HEK293 (cell line): ENCODE data around the gene GGA1.

Experiments
- BCL11B ChIP-seq: fragments of 450-650 bp; formaldehyde crosslinking; IDR thresholded peaks from 2 replicates; pipeline ENCODE4 v1.5.1; 2016; ENCODE audit warnings: low read depth, missing biosample characterization, missing genetic modification characterization
- GLIS2 ChIP-seq: fragments of 450-650 bp; formaldehyde crosslinking; IDR thresholded peaks from 2 replicates; pipeline ENCODE4 v1.5.1; 2016; ENCODE audit warnings: missing biosample characterization, missing genetic modification characterization
- PRDM1 ChIP-seq: fragments of 450-650 bp; formaldehyde crosslinking; IDR thresholded peaks from 2 replicates; pipeline ENCODE4; 2016; ENCODE audit warnings: missing biosample characterization, missing genetic modification characterization
- SALL2 ChIP-seq: fragments of 450-650 bp; formaldehyde crosslinking; IDR thresholded peaks from 2 replicates; pipeline ENCODE4 v1.5.0; 2017; ENCODE audit warnings: missing biosample characterization, mild to moderate bottlenecking, missing genetic modification characterization, borderline replicate concordance
- ZBTB17 ChIP-seq: fragments of 450-650 bp; formaldehyde crosslinking; IDR thresholded peaks from 2 replicates; pipeline ENCODE4 v1.5.1; 2016; ENCODE audit warnings: missing biosample characterization, missing genetic modification characterization
- ZBTB48 ChIP-seq: fragments of 450-650 bp; formaldehyde crosslinking; IDR thresholded peaks from 2 replicates; pipeline ENCODE4 v1.5.1; 2016; ENCODE audit warnings: missing biosample characterization, missing genetic modification characterization
- ZBTB8A ChIP-seq: fragments of 450-650 bp; formaldehyde crosslinking; IDR thresholded peaks from 2 replicates; pipeline ENCODE4 v1.5.1; 2016; ENCODE audit warnings: missing biosample characterization, missing genetic modification characterization
- ZFHX2 ChIP-seq: fragments of 450-650 bp; formaldehyde crosslinking; conservative IDR thresholded peaks from 2 replicates; pipeline ENCODE4 v1.5.1; 2016; ENCODE audit warnings: missing biosample characterization, missing genetic modification characterization
- ZFP37 ChIP-seq: fragments of 450-650 bp; formaldehyde crosslinking; IDR thresholded peaks from 2 replicates; pipeline ENCODE4 v1.5.1; 2016; ENCODE audit warnings: missing biosample characterization, missing genetic modification characterization
- ZNF157 ChIP-seq: fragments of 450-650 bp; formaldehyde crosslinking; IDR thresholded peaks from 2 replicates; pipeline ENCODE4 v1.5.1; 2016; ENCODE audit warnings: missing biosample characterization, missing genetic modification characterization
- ZNF16 ChIP-seq: fragments of 450-650 bp; formaldehyde crosslinking; IDR thresholded peaks from 2 replicates; pipeline ENCODE4 v1.5.1; 2016; ENCODE audit warnings: low read depth, missing biosample characterization, missing genetic modification characterization
- ZNF175 ChIP-seq: fragments of 450-650 bp; formaldehyde crosslinking; IDR thresholded peaks from 2 replicates; pipeline ENCODE4 v1.5.1; 2016; ENCODE audit warnings: missing biosample characterization, missing genetic modification characterization
- ZNF350 ChIP-seq: fragments of 450-650 bp; formaldehyde crosslinking; IDR thresholded peaks from 2 replicates; pipeline ENCODE4 v1.5.0; 2017; ENCODE audit warnings: missing biosample characterization, mild to moderate bottlenecking, missing genetic modification characterization
- ZNF354C ChIP-seq: fragments of 450-650 bp; formaldehyde crosslinking; IDR thresholded peaks from 2 replicates; pipeline ENCODE4 v1.5.1; 2016; ENCODE audit warnings: missing biosample characterization, missing genetic modification characterization, low read depth, borderline replicate concordance
- ZNF366 ChIP-seq: fragments of 450-650 bp; formaldehyde crosslinking; conservative IDR thresholded peaks from 2 replicates; pipeline ENCODE4 v1.5.1; 2016; ENCODE audit warnings: missing biosample characterization, missing genetic modification characterization
- ZNF426 ChIP-seq: fragments of 450-650 bp; formaldehyde crosslinking; IDR thresholded peaks from 2 replicates; pipeline ENCODE4 v1.5.1; 2017; ENCODE audit warnings: missing biosample characterization, missing genetic modification characterization, mild to moderate bottlenecking, inconsistent platforms, moderate library complexity
- ZNF510 ChIP-seq: fragments of 450-650 bp; formaldehyde crosslinking; IDR thresholded peaks from 2 replicates; pipeline ENCODE4 v1.5.1; 2018; ENCODE audit warnings: mild to moderate bottlenecking, missing genetic modification characterization, missing biosample characterization; ENCODE audit not compliant: insufficient replicate concordance
- ZNF521 ChIP-seq: fragments of 450-650 bp; formaldehyde crosslinking; IDR thresholded peaks from 2 replicates; pipeline ENCODE4 v1.5.1; 2017; ENCODE audit warnings: missing biosample characterization, mild to moderate bottlenecking, missing genetic modification characterization
- ZNF529 ChIP-seq: fragments of 450-650 bp; formaldehyde crosslinking; IDR thresholded peaks from 2 replicates; pipeline ENCODE4 v1.5.1; 2017; ENCODE audit warnings: missing genetic modification characterization, missing biosample characterization; ENCODE audit not compliant: insufficient replicate concordance
- ZNF544 ChIP-seq: fragments of 450-650 bp; formaldehyde crosslinking; IDR thresholded peaks from 2 replicates; pipeline ENCODE4 v1.5.0; 2017; ENCODE audit warnings: missing biosample characterization, missing genetic modification characterization
- ZNF549 ChIP-seq: fragments of 450-650 bp; IDR thresholded peaks from 2 replicates; pipeline ENCODE4 v1.5.1; 2018; ENCODE audit warnings: missing biosample characterization, missing genetic modification characterization, mild to moderate bottlenecking, inconsistent platforms, moderate library complexity
- ZNF555 ChIP-seq: fragments of 450-650 bp; formaldehyde crosslinking; conservative IDR thresholded peaks from 2 replicates; pipeline ENCODE4 v1.5.1; 2017; ENCODE audit warnings: missing biosample characterization, mild to moderate bottlenecking, missing genetic modification characterization, inconsistent platforms
- ZNF660 ChIP-seq: fragments of 450-650 bp; IDR thresholded peaks from 2 replicates; pipeline ENCODE4 v1.5.1; 2018; ENCODE audit warnings: missing biosample characterization, mild to moderate bottlenecking, missing genetic modification characterization
- ZNF768 ChIP-seq: fragments of 450-650 bp; formaldehyde crosslinking; IDR thresholded peaks from 2 replicates; pipeline ENCODE4 v1.5.1; 2018; ENCODE audit warnings: missing biosample characterization, mild to moderate bottlenecking, missing genetic modification characterization
- ZNF776 ChIP-seq: fragments of 450-650 bp; formaldehyde crosslinking; IDR thresholded peaks from 2 replicates; pipeline ENCODE4 v1.5.0; 2017; ENCODE audit warnings: missing biosample characterization, missing genetic modification characterization, borderline replicate concordance
- ZSCAN30 ChIP-seq: fragments of 450-650 bp; IDR thresholded peaks from 2 replicates; pipeline ENCODE4 v1.5.1; 2018; ENCODE audit warnings: missing biosample characterization, mild to moderate bottlenecking, missing genetic modification characterization, moderate library complexity
- TF ChIP-seq, protein P1 (sequence below): fragments of 450-650 bp; formaldehyde crosslinking; IDR thresholded peaks from 2 replicates; pipeline ENCODE4 v1.5.1; 2017; ENCODE audit warnings: missing biosample characterization, missing genetic modification characterization
- TF ChIP-seq, protein P2 (sequence below): fragments of 450-650 bp; formaldehyde crosslinking; IDR thresholded peaks from 2 replicates; pipeline ENCODE4 v1.5.1; 2016; ENCODE audit warnings: missing biosample characterization, missing genetic modification characterization, borderline replicate concordance
- TF ChIP-seq, protein P3 (sequence below): fragments of 450-650 bp; formaldehyde crosslinking; IDR thresholded peaks from 2 replicates; pipeline ENCODE4 v1.5.1; 2016; ENCODE audit warnings: missing biosample characterization, missing genetic modification characterization
- TF ChIP-seq, protein P4 (sequence below): fragments of 450-650 bp; formaldehyde crosslinking; IDR thresholded peaks from 2 replicates; pipeline ENCODE4 v1.5.1; 2016; ENCODE audit warnings: missing biosample characterization, missing genetic modification characterization
- TF ChIP-seq, protein P5 (sequence below): fragments of 450-650 bp; formaldehyde crosslinking; IDR thresholded peaks from 2 replicates; pipeline ENCODE4 v1.5.1; 2016; ENCODE audit warnings: missing biosample characterization, missing genetic modification characterization

GGA1 gene

DNA sequence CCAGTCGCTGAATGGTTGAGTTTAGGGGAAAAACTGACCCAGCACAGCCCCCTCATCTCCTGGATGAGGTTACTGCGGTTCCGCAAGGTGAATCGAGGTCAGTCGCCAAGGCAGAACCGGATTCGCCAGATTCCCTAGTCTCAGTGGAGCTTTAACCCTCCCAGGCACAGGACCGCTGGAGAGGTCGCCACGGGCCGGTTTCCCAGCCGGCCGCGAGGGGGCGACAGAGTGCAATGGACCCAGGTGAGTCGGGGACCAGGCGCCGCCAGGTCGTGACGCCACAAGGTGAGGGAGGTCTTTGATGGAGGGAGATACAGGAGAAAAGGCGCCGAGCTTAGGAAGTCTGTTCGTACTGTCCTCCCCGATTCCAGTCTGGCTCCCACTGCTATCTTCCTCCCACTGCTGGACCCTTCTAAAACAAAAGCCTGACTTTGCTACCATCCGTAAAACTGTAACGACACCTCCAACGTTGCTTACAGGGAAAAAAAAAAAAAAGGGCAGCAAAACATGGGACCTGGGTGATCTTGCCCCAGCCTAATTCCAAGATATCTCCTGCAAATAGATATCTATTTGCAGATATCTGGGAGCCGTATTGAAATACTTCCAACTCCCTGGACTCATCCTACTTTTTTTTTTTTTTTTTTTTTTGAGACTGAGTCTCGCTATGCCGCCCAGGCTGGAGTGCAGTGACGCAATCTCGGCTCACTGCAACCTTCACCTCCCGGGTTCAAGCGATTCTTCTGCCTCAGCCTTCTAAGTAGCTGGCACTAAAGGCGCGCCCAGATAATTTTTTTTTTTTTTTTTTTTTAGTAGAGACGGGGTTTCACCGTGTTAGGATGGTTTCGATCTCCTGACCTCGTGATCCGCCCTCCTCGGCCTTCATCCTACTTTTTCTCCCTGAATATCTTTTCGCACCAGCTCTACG lies 1.4 kb upstream of the GGA1 start (continued):
- TF ChIP-seq, protein P1, sequence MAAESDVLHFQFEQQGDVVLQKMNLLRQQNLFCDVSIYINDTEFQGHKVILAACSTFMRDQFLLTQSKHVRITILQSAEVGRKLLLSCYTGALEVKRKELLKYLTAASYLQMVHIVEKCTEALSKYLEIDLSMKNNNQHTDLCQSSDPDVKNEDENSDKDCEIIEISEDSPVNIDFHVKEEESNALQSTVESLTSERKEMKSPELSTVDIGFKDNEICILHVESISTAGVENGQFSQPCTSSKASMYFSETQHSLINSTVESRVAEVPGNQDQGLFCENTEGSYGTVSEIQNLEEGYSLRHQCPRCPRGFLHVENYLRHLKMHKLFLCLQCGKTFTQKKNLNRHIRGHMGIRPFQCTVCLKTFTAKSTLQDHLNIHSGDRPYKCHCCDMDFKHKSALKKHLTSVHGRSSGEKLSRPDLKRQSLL (tag by site-specific recombination), result no peak
- peak; percentile 55; the same call in 1 of the 2 replicates for TF ChIP-seq GLIS2 (tag by site-specific recombination)
- no peak for TF ChIP-seq ZNF157
- peak; percentile 25; the same call in 1 of the 2 replicates for TF ChIP-seq ZBTB8A (tag by site-specific recombination)
- TF ChIP-seq ZFHX2 (tag by site-specific recombination), result 0 out of 2 replicates have a peak, but pooled peaks have one; percentile 4
- 0 out of 2 replicates have a peak, but pooled peaks have one; percentile 42 for TF ChIP-seq ZFP37
- TF ChIP-seq ZNF768 (tag by site-specific recombination), result no peak
- peak; percentile 19; the same call in 1 of the 2 replicates for TF ChIP-seq PRDM1
- TF ChIP-seq ZNF354C (tag by site-specific recombination), result no peak
- TF ChIP-seq ZNF544 (tag by site-specific recombination), result no peak
- TF ChIP-seq, protein P2, sequence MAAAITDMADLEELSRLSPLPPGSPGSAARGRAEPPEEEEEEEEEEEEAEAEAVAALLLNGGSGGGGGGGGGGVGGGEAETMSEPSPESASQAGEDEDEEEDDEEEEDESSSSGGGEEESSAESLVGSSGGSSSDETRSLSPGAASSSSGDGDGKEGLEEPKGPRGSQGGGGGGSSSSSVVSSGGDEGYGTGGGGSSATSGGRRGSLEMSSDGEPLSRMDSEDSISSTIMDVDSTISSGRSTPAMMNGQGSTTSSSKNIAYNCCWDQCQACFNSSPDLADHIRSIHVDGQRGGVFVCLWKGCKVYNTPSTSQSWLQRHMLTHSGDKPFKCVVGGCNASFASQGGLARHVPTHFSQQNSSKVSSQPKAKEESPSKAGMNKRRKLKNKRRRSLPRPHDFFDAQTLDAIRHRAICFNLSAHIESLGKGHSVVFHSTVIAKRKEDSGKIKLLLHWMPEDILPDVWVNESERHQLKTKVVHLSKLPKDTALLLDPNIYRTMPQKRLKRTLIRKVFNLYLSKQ (tag by site-specific recombination), result no peak
- TF ChIP-seq ZNF529, result no peak
- no peak for TF ChIP-seq ZNF175 (tag by site-specific recombination)
- TF ChIP-seq ZSCAN30 (tag by site-specific recombination), result no peak
- no peak for TF ChIP-seq ZNF350 (tag by site-specific recombination)
- TF ChIP-seq, protein P3, sequence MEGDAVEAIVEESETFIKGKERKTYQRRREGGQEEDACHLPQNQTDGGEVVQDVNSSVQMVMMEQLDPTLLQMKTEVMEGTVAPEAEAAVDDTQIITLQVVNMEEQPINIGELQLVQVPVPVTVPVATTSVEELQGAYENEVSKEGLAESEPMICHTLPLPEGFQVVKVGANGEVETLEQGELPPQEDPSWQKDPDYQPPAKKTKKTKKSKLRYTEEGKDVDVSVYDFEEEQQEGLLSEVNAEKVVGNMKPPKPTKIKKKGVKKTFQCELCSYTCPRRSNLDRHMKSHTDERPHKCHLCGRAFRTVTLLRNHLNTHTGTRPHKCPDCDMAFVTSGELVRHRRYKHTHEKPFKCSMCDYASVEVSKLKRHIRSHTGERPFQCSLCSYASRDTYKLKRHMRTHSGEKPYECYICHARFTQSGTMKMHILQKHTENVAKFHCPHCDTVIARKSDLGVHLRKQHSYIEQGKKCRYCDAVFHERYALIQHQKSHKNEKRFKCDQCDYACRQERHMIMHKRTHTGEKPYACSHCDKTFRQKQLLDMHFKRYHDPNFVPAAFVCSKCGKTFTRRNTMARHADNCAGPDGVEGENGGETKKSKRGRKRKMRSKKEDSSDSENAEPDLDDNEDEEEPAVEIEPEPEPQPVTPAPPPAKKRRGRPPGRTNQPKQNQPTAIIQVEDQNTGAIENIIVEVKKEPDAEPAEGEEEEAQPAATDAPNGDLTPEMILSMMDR (tag by site-specific recombination), result peak; percentile 96
- no peak for TF ChIP-seq ZNF510 (tag by site-specific recombination)
- no peak for TF ChIP-seq ZNF555 (tag by site-specific recombination)
- TF ChIP-seq SALL2 (tag by site-specific recombination), result no peak
- no peak for TF ChIP-seq ZNF521 (tag by site-specific recombination)
- TF ChIP-seq ZNF776 (tag by site-specific recombination), result no peak
- TF ChIP-seq ZBTB17 (tag by site-specific recombination), result peak; percentile 78
- 0 out of 2 replicates have a peak, but pooled peaks have one; percentile 68 for TF ChIP-seq ZBTB48 (tag by site-specific recombination)
- no peak for TF ChIP-seq ZNF426
- TF ChIP-seq ZNF549 (tag by site-specific recombination), result no peak
- TF ChIP-seq ZNF16, result no peak
- TF ChIP-seq, protein P4, sequence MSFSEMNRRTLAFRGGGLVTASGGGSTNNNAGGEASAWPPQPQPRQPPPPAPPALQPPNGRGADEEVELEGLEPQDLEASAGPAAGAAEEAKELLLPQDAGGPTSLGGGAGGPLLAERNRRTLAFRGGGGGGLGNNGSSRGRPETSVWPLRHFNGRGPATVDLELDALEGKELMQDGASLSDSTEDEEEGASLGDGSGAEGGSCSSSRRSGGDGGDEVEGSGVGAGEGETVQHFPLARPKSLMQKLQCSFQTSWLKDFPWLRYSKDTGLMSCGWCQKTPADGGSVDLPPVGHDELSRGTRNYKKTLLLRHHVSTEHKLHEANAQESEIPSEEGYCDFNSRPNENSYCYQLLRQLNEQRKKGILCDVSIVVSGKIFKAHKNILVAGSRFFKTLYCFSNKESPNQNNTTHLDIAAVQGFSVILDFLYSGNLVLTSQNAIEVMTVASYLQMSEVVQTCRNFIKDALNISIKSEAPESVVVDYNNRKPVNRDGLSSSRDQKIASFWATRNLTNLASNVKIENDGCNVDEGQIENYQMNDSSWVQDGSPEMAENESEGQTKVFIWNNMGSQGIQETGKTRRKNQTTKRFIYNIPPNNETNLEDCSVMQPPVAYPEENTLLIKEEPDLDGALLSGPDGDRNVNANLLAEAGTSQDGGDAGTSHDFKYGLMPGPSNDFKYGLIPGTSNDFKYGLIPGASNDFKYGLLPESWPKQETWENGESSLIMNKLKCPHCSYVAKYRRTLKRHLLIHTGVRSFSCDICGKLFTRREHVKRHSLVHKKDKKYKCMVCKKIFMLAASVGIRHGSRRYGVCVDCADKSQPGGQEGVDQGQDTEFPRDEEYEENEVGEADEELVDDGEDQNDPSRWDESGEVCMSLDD (tag by site-specific recombination), result peak; percentile 40
- no peak for TF ChIP-seq BCL11B (tag by site-specific recombination)
- TF ChIP-seq ZNF660 (tag by site-specific recombination), result 0 out of 2 replicates have a peak, but pooled peaks have one; percentile 51
- peak; percentile 94 for TF ChIP-seq ZNF366 (tag by site-specific recombination)
- TF ChIP-seq, protein P5, sequence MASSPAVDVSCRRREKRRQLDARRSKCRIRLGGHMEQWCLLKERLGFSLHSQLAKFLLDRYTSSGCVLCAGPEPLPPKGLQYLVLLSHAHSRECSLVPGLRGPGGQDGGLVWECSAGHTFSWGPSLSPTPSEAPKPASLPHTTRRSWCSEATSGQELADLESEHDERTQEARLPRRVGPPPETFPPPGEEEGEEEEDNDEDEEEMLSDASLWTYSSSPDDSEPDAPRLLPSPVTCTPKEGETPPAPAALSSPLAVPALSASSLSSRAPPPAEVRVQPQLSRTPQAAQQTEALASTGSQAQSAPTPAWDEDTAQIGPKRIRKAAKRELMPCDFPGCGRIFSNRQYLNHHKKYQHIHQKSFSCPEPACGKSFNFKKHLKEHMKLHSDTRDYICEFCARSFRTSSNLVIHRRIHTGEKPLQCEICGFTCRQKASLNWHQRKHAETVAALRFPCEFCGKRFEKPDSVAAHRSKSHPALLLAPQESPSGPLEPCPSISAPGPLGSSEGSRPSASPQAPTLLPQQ (tag by site-specific recombination), result peak; percentile 67
